ENCODE measurements around the gene MLPH. TPM values are rescaled to one million over a fixed set of nuclear protein-coding genes. Genes with fewer than 3 reads are reported as not detected.

Gene MLPH
- total and polyA plus RNA-seq, 2 of the 13 experiments (the other 11 are each of a cell fraction or from before 2014, with no cell fraction given), result 0.12 TPM; not detected in 1

DNA sequence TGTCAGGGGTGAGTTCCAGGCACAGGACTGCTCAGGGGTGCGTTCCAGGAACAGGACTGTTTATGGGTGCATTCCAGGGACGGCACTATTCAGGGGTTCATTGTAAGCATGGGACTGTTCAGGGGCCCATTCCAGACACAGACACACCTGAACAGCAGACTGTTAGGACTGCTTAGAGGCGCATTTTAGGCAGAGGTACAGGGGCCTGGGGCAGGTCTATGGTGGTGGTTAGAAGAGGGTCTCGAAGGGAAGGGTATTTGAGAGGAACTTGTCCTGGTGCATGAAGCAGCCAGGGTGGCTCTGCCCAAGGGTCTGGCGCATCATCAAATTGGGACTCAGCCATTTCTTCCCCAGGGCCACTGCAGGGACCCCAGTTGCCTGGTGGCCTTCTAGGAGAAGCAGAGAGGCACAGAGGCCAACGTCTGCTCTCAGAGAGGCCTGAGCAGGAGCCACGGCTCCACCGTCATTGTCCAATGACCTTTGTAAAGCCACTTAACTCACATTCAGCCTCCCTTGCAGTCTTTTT lies 14.8 kb upstream of the MLPH start:
- intact Hi-C loops (cut with micrococcal nuclease; ENCODE audit: unreplicated experiment), result no loop called here

More for the DNA sequence above, 14.8 kb upstream of the MLPH start:
- peaks cover 15% of the 10 kb centered on the region for H3K4me1 ChIP-seq (ENCODE audit: insufficient read depth, low read length)
- H3K4me2 ChIP-seq (ENCODE audit: low read depth, low read length), result no peak overlapping the region
- TF ChIP-seq, protein P1, sequence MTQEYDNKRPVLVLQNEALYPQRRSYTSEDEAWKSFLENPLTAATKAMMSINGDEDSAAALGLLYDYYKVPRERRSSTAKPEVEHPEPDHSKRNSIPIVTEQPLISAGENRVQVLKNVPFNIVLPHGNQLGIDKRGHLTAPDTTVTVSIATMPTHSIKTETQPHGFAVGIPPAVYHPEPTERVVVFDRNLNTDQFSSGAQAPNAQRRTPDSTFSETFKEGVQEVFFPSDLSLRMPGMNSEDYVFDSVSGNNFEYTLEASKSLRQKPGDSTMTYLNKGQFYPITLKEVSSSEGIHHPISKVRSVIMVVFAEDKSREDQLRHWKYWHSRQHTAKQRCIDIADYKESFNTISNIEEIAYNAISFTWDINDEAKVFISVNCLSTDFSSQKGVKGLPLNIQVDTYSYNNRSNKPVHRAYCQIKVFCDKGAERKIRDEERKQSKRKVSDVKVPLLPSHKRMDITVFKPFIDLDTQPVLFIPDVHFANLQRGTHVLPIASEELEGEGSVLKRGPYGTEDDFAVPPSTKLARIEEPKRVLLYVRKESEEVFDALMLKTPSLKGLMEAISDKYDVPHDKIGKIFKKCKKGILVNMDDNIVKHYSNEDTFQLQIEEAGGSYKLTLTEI (CRISPR knock-in tag; conservative IDR thresholded peaks at IDR 0.05), result no peak
- TF ChIP-seq SAFB2 (CRISPR knock-in tag; IDR thresholded peaks at IDR 0.05; ENCODE audit: borderline replicate concordance, low read depth) (no peak), JARID2 (CRISPR knock-in tag; IDR thresholded peaks at IDR 0.05; ENCODE audit: insufficient replicate concordance) (no peak)
- TF ChIP-seq, protein P2, sequence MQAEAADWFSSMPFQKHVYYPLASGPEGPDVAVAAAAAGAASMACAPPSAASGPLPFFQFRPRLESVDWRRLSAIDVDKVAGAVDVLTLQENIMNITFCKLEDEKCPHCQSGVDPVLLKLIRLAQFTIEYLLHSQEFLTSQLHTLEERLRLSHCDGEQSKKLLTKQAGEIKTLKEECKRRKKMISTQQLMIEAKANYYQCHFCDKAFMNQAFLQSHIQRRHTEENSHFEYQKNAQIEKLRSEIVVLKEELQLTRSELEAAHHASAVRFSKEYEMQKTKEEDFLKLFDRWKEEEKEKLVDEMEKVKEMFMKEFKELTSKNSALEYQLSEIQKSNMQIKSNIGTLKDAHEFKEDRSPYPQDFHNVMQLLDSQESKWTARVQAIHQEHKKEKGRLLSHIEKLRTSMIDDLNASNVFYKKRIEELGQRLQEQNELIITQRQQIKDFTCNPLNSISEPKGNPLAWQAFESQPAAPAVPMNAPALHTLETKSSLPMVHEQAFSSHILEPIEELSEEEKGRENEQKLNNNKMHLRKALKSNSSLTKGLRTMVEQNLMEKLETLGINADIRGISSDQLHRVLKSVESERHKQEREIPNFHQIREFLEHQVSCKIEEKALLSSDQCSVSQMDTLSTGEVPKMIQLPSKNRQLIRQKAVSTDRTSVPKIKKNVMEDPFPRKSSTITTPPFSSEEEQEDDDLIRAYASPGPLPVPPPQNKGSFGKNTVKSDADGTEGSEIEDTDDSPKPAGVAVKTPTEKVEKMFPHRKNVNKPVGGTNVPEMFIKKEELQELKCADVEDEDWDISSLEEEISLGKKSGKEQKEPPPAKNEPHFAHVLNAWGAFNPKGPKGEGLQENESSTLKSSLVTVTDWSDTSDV (CRISPR knock-in tag; IDR thresholded peaks at IDR 0.05), result 0 out of 2 replicates have a peak, but pooled peaks have one; percentile 13
- H4K20me1 ChIP-seq (ENCODE audit: insufficient read depth, low read length), result no peaks in the 10 kb centered on the region
- ATAC-seq (no peak), FAIRE-seq (no peak), DNase-seq (ENCODE audit: low spot score) (no peak)
- in situ Hi-C loops (cut with HindIII; ENCODE audit: extremely low pct_ligation_motif_present, low pct_unique_long_range_greater_than_20kb), result no loop called here
- no peak overlapping the region for H3K9ac ChIP-seq (ENCODE audit: insufficient read depth, low read depth, low read length)
- H3K36me3 ChIP-seq (replicated peaks in 1 of 2; ENCODE audit: control insufficient read depth in 1 of 2, insufficient read depth in 2 of 2, low read length in 2 of 2), result no peaks in the 10 kb centered on the region
- ChIA-PET POLR2A (interaction anchor here (1.1 kb wide), 1 partner anchor 100 kb away, joined by 5 read pairs; no protein-coding TSS in a partner anchor), CTCF (ENCODE audit: low intra/inter-chr PET ratio, low total read pairs) (interaction anchor here (2.2 to 2.7 kb wide), 2 partner anchors 41 to 100 kb away, joined by 18 to 31 read pairs; no protein-coding TSS in a partner anchor)
- H3K4me3 ChIP-seq (replicated peaks in 1 of 3; ENCODE audit: insufficient read depth in 1 of 3, low read depth in 2 of 3, low read length in 3 of 3), result no peak overlapping the region
- no peak overlapping the region for H3K27ac ChIP-seq (ENCODE audit: extremely low read length, insufficient read depth, low read length)
- no peak overlapping the region for H2AFZ ChIP-seq (ENCODE audit: low read length)
- no TSS peak for BruUV-seq (replicated peaks)
- WGBS (ENCODE audit: low lambda C conversion rate), result 64% methylated on average over 7 of the region's 8 CpGs
- peaks cover 0 to 22% of the 10 kb centered on the region in 2 experiments; a peak in 3 of 5 replicates for H3K27me3 ChIP-seq (ENCODE audit: control insufficient read depth in 1 of 2, insufficient read depth in 2 of 2, low read length in 2 of 2)
- no peaks in the 10 kb centered on the region for H3K9me3 ChIP-seq (ENCODE audit: low read length)
- no peaks in the 10 kb centered on the region for H3K79me2 ChIP-seq (ENCODE audit: insufficient read depth, low read length)
